Measurements from ENCODE around the gene COPE. TPM values are rescaled to one million over a fixed set of nuclear protein-coding genes. Genes with fewer than 3 reads are reported as not detected.

Gene COPE
- polyA plus RNA-seq, 1 donor, result 84.2 TPM

DNA sequence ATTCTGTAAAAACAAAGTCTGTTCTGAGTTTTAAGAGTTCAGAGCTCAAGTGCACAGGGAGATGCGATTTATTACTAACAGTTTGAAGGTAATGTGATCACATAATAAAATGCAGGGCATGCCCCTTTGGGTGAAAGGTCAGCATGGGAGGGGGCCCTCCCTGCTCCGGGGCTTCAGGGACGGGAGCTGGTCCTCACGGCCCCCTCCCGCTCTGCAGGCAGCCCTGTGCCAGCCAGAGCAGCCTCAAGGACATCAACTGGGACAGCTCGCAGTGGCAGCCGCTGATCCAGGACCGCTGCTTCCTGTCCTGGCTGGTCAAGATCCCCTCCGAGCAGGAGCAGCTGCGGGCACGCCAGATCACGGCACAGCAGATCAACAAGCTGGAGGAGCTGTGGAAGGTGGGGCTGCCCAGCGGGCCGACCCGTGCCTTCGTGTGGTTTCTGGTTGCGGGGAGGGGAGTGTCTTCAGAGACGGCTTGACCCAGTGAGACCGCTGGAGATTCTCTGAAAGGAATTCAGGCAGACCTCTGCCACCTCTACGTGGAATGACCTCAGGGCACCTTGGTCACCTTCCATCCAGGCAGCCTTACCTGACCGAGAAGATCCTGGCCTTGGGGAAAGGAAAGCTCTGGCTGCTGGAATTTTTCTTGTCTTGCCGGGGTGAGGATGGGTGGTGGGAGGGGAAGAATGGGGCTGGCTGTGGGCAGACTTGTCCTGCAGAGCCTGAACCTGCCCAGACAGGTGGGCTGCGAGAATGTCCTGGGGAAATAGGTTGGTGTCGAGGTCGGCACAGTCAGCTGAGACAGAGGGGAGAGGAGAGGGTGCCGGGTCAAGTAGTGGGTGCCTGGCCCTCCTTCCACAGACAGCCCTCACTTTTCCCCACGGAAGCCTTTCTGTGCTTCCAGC is 68.5 kb downstream of the COPE start:
- DNase-seq, result no peak

DNA sequence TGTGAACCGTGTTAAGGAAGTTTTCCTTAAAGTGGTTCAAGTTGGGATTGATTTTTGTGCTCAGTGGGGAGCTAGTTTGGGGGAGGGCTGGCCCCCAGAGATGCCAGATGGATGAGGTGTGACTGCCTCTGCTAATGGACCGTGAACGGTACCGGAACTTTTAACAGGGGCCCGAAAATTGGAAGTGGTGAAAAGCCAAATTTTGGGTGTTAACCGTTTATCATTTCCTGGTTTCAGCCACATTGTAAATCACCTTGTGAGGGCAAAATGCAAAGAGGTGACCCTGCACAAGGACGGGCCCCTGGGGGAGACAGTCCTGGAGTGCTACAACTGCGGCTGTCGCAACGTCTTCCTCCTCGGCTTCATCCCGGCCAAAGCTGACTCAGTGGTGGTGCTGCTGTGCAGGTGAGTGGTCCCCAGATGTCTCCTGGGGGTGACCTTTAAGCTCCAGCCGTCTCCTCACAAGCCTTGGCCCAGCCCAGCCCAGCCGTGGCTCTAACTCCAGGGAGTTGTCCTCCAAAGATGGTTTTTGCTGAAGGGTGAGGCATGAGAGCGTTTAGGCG is 69.3 kb downstream of the COPE start:
- no peak for DNase-seq

Other genes with a start within 250 kb of the COPE start
- gene CRTC1, start 235.7 kb downstream of the COPE start, polyA plus RNA-seq (ENCODE audit: insufficient read length), result 19.2 TPM
- gene COMP, start 128.1 kb downstream of the COPE start, polyA plus RNA-seq (ENCODE audit: insufficient read length), result 2.0 TPM
- gene UPF1, start 87.4 kb downstream of the COPE start, polyA plus RNA-seq (ENCODE audit: insufficient read length), result 44.7 TPM
- 49.3 TPM for gene CERS1, start 23.2 kb downstream of the COPE start, polyA plus RNA-seq (ENCODE audit: insufficient read length)
- 40.2 TPM for gene DDX49, start 328 bp upstream of the COPE start, polyA plus RNA-seq (ENCODE audit: insufficient read length)
- 80.1 TPM for gene HOMER3, start 21.8 kb upstream of the COPE start, polyA plus RNA-seq (ENCODE audit: insufficient read length)
- gene SUGP2, start 114.1 kb upstream of the COPE start, polyA plus RNA-seq (ENCODE audit: insufficient read length), result 62.8 TPM
- 29.7 TPM for gene ARMC6, start 114.2 kb upstream of the COPE start, polyA plus RNA-seq (ENCODE audit: insufficient read length)
- 10.3 TPM for gene SLC25A42, start 144.6 kb upstream of the COPE start, polyA plus RNA-seq (ENCODE audit: insufficient read length)
- gene TMEM161A, start 219.1 kb upstream of the COPE start, polyA plus RNA-seq (ENCODE audit: insufficient read length), result 21.8 TPM

All from hindlimb muscle (tissue), 1 donor.